ENCODE data around the gene MCOLN3.

- TF ChIP-seq EZH2 (optimal IDR thresholded peaks at IDR 0.05; ENCODE audit: low read depth, low read length) (no peak), CTCF (IDR thresholded peaks at IDR 0.05; ENCODE audit: low read length) (no peak)
Measured at GRCh38 chr1:85054664-85055063, 6.4 kb upstream of the MCOLN3 start.
